GM15510 (cell line): Measurements from ENCODE around the gene PTPRQ.

ENCODE experiments used
- POLR2A ChIP-seq: IDR thresholded peaks from 3 replicates; pipeline ENCODE4 v1.6.1; 2011; ENCODE audit warnings: borderline replicate concordance; ENCODE audit not compliant: insufficient read length; ENCODE audit errors: extremely low read depth

PTPRQ gene

DNA sequence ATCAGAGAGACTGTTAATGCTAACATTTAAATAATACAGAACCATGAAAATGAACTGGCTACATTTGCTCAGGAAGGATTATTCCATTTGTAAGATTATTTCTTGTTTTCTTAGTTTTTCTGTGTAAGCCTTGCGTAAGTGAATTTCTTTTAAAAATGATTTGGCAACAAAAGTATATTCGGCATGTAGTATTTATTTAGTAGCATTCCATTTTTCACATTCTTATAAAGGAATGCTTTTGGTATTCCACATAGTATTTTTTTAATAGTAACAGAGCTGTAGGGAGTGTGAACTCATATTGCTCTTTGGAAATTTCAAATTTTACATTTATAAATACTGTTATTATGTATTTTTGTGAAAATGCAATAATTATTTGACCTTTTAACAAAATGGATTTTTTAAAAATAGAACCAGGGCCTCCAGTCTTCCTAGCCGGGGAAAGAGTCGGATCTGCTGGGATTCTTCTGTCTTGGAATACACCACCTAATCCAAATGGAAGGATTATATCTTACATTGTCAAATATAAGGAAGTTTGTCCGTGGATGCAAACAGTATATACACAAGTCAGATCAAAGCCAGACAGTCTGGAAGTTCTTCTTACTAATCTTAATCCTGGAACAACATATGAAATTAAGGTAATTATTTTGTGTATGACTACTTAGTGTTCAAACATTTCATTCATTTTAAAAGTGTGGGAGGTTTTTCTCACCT is 1.2 kb downstream of the PTPRQ start:
- no peak for TF ChIP-seq POLR2A

DNA sequence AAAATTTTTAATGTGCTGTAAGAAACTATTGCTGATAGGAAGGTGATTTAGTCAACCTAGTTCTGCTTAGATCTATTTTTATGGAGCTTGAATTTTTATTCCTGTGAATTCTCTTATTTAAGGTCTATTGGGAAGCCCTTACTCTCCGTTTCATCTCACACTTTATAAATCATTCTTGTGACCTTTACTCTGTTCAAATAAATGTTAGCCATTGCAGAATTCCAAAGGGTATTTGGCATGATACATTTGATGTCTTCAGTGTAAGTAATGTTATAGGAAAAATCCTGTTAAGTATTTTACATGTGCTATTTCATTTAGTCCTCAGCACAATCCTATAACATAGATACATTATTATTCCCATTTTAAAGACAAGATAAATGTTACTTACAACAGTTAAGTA is 12.5 kb downstream of the PTPRQ start:
- no peak for TF ChIP-seq POLR2A

GRCh38 chr12:80460972-80461371 is 16.9 kb downstream of the PTPRQ start:
- TF ChIP-seq POLR2A, result no peak

GRCh38 chr12:80469681-80470080 is 25.6 kb downstream of the PTPRQ start:
- TF ChIP-seq POLR2A, result no peak

DNA sequence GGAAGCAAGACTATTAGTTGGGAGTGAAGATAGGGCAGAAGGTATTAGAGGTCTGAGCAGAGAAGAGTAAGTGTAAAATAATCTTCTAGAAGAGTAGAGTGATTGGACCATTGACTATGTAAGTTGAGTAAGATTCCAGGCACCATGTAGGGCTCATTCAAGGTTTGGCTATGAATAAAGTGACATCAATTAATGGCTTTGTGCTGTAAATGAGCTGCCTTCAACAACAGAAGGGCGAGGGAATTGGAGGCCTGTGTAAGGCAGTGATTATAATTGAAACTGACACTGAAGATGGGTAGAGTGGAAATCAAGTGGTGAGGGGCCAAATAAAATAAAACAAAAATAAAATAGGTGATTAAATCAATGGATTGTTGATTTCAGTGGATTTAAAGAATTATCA is 26.4 kb downstream of the PTPRQ start:
- no peak for TF ChIP-seq POLR2A

- TF ChIP-seq POLR2A, result no peak
These were observed 28.2 kb downstream of the PTPRQ start for GRCh38 chr12:80472236-80472635.

DNA sequence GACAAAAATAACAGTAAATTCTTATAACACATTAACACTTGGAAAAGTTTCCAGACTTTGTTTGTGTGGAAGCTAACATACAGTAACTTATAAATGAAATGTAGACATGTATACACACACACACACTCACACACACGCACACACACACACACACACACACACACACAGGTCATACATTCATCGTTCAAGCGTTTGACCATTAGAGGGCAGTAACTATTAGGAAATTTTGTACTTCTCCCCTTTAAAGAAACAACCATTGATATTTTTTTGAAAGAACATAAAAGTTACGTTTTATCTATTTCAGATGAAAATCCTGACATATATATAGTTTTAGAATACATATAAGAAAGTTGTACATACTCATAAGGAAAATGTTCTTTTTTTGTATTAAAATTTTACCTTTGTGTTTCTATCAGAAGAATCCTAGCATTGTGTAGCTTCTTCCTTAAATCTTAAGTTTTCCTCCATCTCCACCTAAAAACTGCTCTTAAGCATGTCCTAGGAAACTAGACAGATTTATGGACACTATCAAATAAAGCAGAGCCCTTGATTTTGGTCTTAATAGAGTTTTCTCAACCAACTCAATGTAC is 29.0 kb downstream of the PTPRQ start:
- no peak for TF ChIP-seq POLR2A

- no peak for TF ChIP-seq POLR2A
These were observed 40.7 kb downstream of the PTPRQ start for GRCh38 chr12:80484746-80485145.

DNA sequence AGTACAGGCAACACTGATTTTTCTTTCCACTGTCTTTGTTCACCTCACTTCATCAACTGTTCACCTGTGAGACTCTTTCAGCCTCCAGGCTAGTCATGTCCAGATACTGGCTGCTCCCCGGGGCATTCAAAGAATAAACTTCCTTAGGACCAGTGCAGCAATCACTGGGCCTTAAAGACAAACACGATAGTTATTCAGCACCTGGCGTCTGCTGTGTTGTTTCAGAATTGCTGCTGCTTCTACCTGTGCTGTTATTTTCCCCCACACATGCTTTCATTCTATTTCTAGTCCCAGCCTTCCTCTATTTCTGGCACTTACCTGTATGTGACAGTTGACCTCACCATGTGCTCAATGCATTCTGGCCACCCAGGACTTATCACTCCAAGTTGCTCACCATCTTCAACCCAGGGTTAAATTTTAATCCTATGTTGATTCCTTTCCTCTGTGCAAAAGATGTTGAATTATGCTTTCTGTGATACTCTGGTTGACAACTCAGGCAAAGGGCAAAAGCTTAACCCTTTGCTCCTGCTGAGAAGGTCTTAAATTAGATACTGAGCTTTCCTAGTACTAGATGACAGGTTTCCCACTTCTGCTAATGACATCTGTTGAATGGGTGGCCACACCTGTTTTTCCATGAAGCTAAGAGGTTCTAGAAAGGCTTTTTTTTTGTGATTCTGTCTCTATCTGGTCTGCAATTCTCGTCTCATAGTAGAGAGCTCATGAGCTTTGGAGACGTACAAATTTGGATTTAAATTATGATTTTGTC is 41.4 kb downstream of the PTPRQ start:
- no peak for TF ChIP-seq POLR2A

DNA sequence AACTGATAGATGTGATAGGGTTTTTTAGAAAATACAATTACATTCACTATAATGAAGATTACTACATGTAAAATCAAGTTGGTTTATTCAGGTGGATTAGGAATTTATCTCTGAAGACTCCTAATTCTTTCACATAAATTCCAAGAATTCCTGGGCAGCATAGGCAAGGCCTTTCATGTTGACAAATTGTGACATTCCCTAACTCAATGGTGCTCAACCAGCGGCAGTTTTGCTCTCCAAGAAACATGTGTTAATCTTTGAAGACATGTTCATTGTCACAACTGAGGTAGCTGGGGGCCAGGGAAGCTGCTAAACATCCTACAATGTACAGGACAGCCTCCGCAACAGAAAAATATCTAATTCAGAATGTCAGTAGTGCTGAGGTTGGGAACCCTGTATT is 46.3 kb downstream of the PTPRQ start:
- TF ChIP-seq POLR2A, result no peak

DNA sequence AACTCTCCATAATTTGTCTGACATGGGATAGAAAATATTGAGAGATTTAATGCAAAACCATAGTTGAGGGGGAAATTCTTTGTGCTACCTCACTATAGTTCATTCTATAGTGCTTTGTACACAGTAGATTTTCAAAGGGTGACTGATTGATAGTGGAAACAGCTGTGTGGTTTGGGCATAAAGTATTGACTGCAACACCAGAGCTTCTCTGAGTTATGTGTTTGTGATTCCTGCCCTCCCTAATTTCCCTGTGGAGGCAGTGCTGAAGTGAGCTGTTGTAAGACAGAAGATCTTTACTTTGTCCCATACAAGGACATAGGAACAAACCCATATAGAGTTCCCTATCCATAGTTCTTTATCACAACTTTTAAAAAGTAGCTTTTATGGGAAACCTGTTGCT is 47.1 kb downstream of the PTPRQ start:
- no peak for TF ChIP-seq POLR2A

DNA sequence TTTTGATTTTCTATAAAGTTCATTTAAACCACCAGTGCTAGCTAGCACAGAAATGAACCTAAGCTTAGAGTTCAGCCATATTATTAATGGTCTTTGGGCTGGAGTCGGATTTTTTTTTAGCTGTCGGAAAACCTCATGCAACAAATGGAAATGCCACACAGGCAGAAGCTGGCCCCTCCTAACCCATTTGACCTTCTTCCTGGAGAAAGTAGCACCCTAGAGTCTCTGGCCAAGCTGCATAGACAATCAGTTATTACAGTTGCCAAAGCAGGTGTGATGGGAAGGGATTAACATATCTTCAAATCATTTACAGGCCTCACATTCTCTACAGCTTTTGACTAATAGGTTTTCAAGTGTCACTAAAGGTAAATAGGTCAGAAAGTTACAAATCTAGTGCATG is 49.4 kb downstream of the PTPRQ start:
- no peak for TF ChIP-seq POLR2A

- no peak for TF ChIP-seq POLR2A
These were observed 50.8 kb downstream of the PTPRQ start for GRCh38 chr12:80494836-80495235.

- TF ChIP-seq POLR2A, result no peak
These were observed 54.2 kb downstream of the PTPRQ start for GRCh38 chr12:80498059-80498728.
